ENCODE results near the gene NPC1.
"Not testable (repeated sequence)": the region's sequence is repeated elsewhere in the genome, so short reads cannot be mapped to it uniquely, and the experiment has no call there.

Gene NPC1

GRCh38 chr18:23560186-23560585 lies 26.1 kb downstream of the NPC1 start:
- H3K4me3 ChIP-seq (ENCODE audit: low read depth, low read length) = no peak overlapping the region
- no peak for DNase-seq (ENCODE audit: low read depth)
- no peak for TF ChIP-seq CTCF (conservative IDR thresholded peaks at IDR 0.05; ENCODE audit: low read depth, low read length)

- not testable (repeated sequence) for DNase-seq (ENCODE audit: low read depth); H3K4me3 ChIP-seq (ENCODE audit: low read depth, low read length)
Observed at GRCh38 chr18:23557511-23557910, 28.8 kb downstream of the NPC1 start.

GRCh38 chr18:23556145-23556780 lies 30.0 kb downstream of the NPC1 start:
- no peak for TF ChIP-seq CTCF (conservative IDR thresholded peaks at IDR 0.05; ENCODE audit: low read depth, low read length)
- DNase-seq (ENCODE audit: low read depth) = no peak
- H3K4me3 ChIP-seq (ENCODE audit: low read depth, low read length) = no peak overlapping the region

- DNase-seq (ENCODE audit: low read depth) = no peak
- H3K4me3 ChIP-seq (ENCODE audit: low read depth, low read length) = no peak overlapping the region
- no peak for TF ChIP-seq CTCF (conservative IDR thresholded peaks at IDR 0.05; ENCODE audit: low read depth, low read length)
Observed at GRCh38 chr18:23553887-23554286, 32.4 kb downstream of the NPC1 start.

- TF ChIP-seq CTCF (conservative IDR thresholded peaks at IDR 0.05; ENCODE audit: low read depth, low read length) = no peak
- DNase-seq (ENCODE audit: low read depth) = no peak
- H3K4me3 ChIP-seq (ENCODE audit: low read depth, low read length) = no peak overlapping the region
Observed at GRCh38 chr18:23552505-23552904, 33.8 kb downstream of the NPC1 start.

GRCh38 chr18:23551978-23552377 lies 34.3 kb downstream of the NPC1 start:
- no peak for TF ChIP-seq CTCF (conservative IDR thresholded peaks at IDR 0.05; ENCODE audit: low read depth, low read length)
- DNase-seq (ENCODE audit: low read depth) = no peak
- H3K4me3 ChIP-seq (ENCODE audit: low read depth, low read length) = no peak overlapping the region

GRCh38 chr18:23550898-23551297 lies 35.4 kb downstream of the NPC1 start:
- DNase-seq (ENCODE audit: low read depth) = no peak
- TF ChIP-seq CTCF (conservative IDR thresholded peaks at IDR 0.05; ENCODE audit: low read depth, low read length) = no peak

More at GRCh38 chr18:23550898-23551297, 35.4 kb downstream of the NPC1 start:
- H3K4me3 ChIP-seq (ENCODE audit: low read depth, low read length) = no peak overlapping the region

All from choroid plexus epithelial cell (primary cell).